IMR-90 (cell line): ENCODE data around the gene TTC27. TPM values are rescaled to one million over a fixed set of nuclear protein-coding genes. Genes with fewer than 3 reads are reported as not detected.

Experiments used
- ATAC-seq: fragments of 200-7000 bp; cut with Tn5 transposase; 2 replicates; pipeline ENCODE4 v1.9.1; 2020; ENCODE audit warnings: low read depth, mild to moderate bottlenecking, moderate library complexity
- BruUV-seq: library from RNA; stranded (reverse); fragments of 400-500 nt; replicated peaks from 2 replicates; lab custom pipeline; 2021; lab: Mats Ljungman, UMichigan
- CTCF ChIA-PET: fragments of 300-600 bp; formaldehyde crosslinking; extraction: SDS; loops from one replicate; lab custom pipeline; 2021; ENCODE audit warnings: antibody characterized with exemption; lab: Yijun Ruan, JAX
- POLR2A ChIA-PET: fragments of 300-600 bp; sonication (Branson Sonifier 250); formaldehyde crosslinking; loops from one replicate; lab custom pipeline; 2022; ENCODE audit warnings: antibody characterized with exemption; ENCODE audit not compliant: unreplicated experiment; lab: Charles Lee
- DNase-seq: peaks from one replicate; pipeline ENCODE4 v3.0.0; 2013
- H2AFZ ChIP-seq: replicated peaks from 2 replicates; pipeline ENCODE3; 2013; ENCODE audit warnings: low read length, mild to moderate bottlenecking; ENCODE audit not compliant: poor library complexity
- H2AK5ac ChIP-seq: 2 replicates; pipeline ENCODE4 v1.6.1; 2013; ENCODE audit warnings: low read depth, low read length, inconsistent platforms
- H2AK9ac ChIP-seq: replicated peaks from 2 replicates; pipeline ENCODE3; 2013; ENCODE audit warnings: mild to moderate bottlenecking, low read depth, low read length, moderate library complexity; ENCODE audit not compliant: poor library complexity
- H2BK120ac ChIP-seq: 2 replicates; pipeline ENCODE4 v1.6.1; 2013; ENCODE audit warnings: low read depth, low read length, inconsistent platforms
- H2BK15ac ChIP-seq: 3 replicates; pipeline ENCODE4 v1.6.1; 2013; ENCODE audit warnings: low read depth, low read length, inconsistent platforms
- H2BK20ac ChIP-seq: 2 replicates; pipeline ENCODE4 v1.6.1; 2013; ENCODE audit warnings: low read depth, mild to moderate bottlenecking, inconsistent platforms, low read length, moderate library complexity
- H2BK5ac ChIP-seq: 2 replicates; pipeline ENCODE4 v1.6.1; 2013; ENCODE audit warnings: mild to moderate bottlenecking, low read depth, low read length, inconsistent platforms; ENCODE audit not compliant: poor library complexity, severe bottlenecking
- H3K14ac ChIP-seq: replicated peaks from 2 replicates; pipeline ENCODE4 v1.6.1; 2013; ENCODE audit warnings: low read depth, low read length, inconsistent platforms
- H3K18ac ChIP-seq: 2 replicates; pipeline ENCODE4 v1.6.1; 2013; ENCODE audit warnings: low read depth, low read length, control low read depth
- H3K23ac ChIP-seq: 2 replicates; pipeline ENCODE4 v1.6.1; 2013; ENCODE audit warnings: low read depth, low read length, inconsistent platforms
- H3K27ac ChIP-seq: 2 replicates; pipeline ENCODE4 v1.5.1; 2013; ENCODE audit warnings: mild to moderate bottlenecking, control low read depth, low read length; ENCODE audit not compliant: insufficient read depth
- H3K27me3 ChIP-seq: 2 replicates; pipeline ENCODE4 v1.6.1; 2013; ENCODE audit warnings: low read length; ENCODE audit not compliant: control insufficient read depth, insufficient read depth
- H3K36me3 ChIP-seq: 2 replicates; pipeline ENCODE4 v1.6.1; 2013; ENCODE audit warnings: low read length, mixed read lengths; ENCODE audit not compliant: control insufficient read depth, insufficient read depth
- H3K4ac ChIP-seq: 2 replicates; pipeline ENCODE4 v1.6.1; 2013; ENCODE audit warnings: low read depth, low read length, inconsistent platforms
- H3K4me1 ChIP-seq: 2 replicates; pipeline ENCODE4 v1.6.1; 2013; ENCODE audit warnings: low read length, mixed read lengths; ENCODE audit not compliant: control insufficient read depth, insufficient read depth
- H3K4me2 ChIP-seq: 2 replicates; pipeline ENCODE4 v1.6.1; 2013; ENCODE audit warnings: low read depth, mild to moderate bottlenecking, control low read depth, low read length, moderate library complexity
- H3K4me3 ChIP-seq: 2 replicates; pipeline ENCODE4 v1.5.1; 2013; ENCODE audit warnings: low read depth, mild to moderate bottlenecking, control low read depth, low read length, moderate library complexity; ENCODE audit not compliant: insufficient read depth
- H3K56ac ChIP-seq: 2 replicates; pipeline ENCODE4 v1.6.1; 2013; ENCODE audit warnings: low read length, inconsistent platforms; ENCODE audit not compliant: insufficient read depth; ENCODE audit errors: extremely low read depth
- H3K79me1 ChIP-seq, 2 experiments: 2 replicates each; pipeline ENCODE4 v1.6.1; 2013; ENCODE audit warnings: low read length in 2 of 2, inconsistent platforms in 1 of 2, low read depth in 1 of 2
- H3K9ac ChIP-seq: 2 replicates; pipeline ENCODE4 v1.6.1; 2013; ENCODE audit warnings: low read depth, low read length, control low read depth
- H3K9me1 ChIP-seq: 2 replicates; pipeline ENCODE4 v1.6.1; 2013; ENCODE audit warnings: low read length, inconsistent platforms; ENCODE audit not compliant: insufficient read depth
- H3K9me3 ChIP-seq: 2 replicates; pipeline ENCODE4 v1.6.1; 2013; ENCODE audit warnings: low read length; ENCODE audit not compliant: control insufficient read depth, insufficient read depth
- H4K20me1 ChIP-seq: 2 replicates; pipeline ENCODE4 v1.6.1; 2013; ENCODE audit warnings: low read length, inconsistent platforms; ENCODE audit not compliant: insufficient read depth
- H4K5ac ChIP-seq: 2 replicates; pipeline ENCODE4 v1.6.1; 2013; ENCODE audit warnings: mild to moderate bottlenecking, low read depth, low read length, control low read depth
- H4K8ac ChIP-seq, 2 experiments: 2 replicates each; pipeline ENCODE4 v1.6.1; 2013; ENCODE audit warnings: low read depth in 2 of 2, low read length in 2 of 2, control low read depth in 1 of 2, inconsistent platforms in 1 of 2
- H4K91ac ChIP-seq: 2 replicates; pipeline ENCODE4 v1.6.1; 2013; ENCODE audit warnings: low read depth, low read length, inconsistent platforms; ENCODE audit not compliant: insufficient read depth
- BHLHE40 ChIP-seq: fragments of 150-350 bp; IDR thresholded peaks from 2 replicates; pipeline ENCODE4 v1.6.1; 2016; ENCODE audit warnings: mild to moderate bottlenecking, low read depth, low read length
- MAFK ChIP-seq: IDR thresholded peaks from 2 replicates; pipeline ENCODE4 v1.6.1; 2012; ENCODE audit warnings: low read depth, low read length, improper control_type of control experiment
- MXI1 ChIP-seq: IDR thresholded peaks from 2 replicates; pipeline ENCODE4 v1.6.1; 2012; ENCODE audit warnings: low read depth, mild to moderate bottlenecking, low read length, moderate library complexity, borderline replicate concordance
- RAD21 ChIP-seq: IDR thresholded peaks from 2 replicates; pipeline ENCODE4 v1.6.1; 2012; ENCODE audit warnings: low read length, improper control_type of control experiment
- RCOR1 ChIP-seq: IDR thresholded peaks from 2 replicates; pipeline ENCODE4 v1.6.1; 2012; ENCODE audit warnings: mild to moderate bottlenecking, low read length, improper control_type of control experiment; ENCODE audit not compliant: insufficient replicate concordance
- SMC3 ChIP-seq: fragments of 150-350 bp; IDR thresholded peaks from 2 replicates; pipeline ENCODE4 v1.6.1; 2016; ENCODE audit warnings: low read depth, mild to moderate bottlenecking, antibody characterized with exemption, low read length, moderate library complexity
- WGBS, 2 experiments: methylation state at CpG; one replicate each; pipeline versions ENCODE4 v1.1.5 to v1.1.7; 2013; ENCODE audit warnings: missing lambda C conversion rate in 2 of 2; ENCODE audit not compliant: insufficient read length in 1 of 2; ENCODE audit errors: extremely low coverage in 2 of 2; 5-methylcytosine and 5-hydroxymethylcytosine counted together
- dilution Hi-C: fragments of 300-500 bp; cut with HindIII; formaldehyde crosslinking; loops from one replicate; pipeline ENCODE4 v1.14.3; 2018; ENCODE audit warnings: low sequenced_read_pairs; ENCODE audit not compliant: unreplicated experiment
- in situ Hi-C: fragments of 300-500 bp; cut with MboI; formaldehyde crosslinking; loops from 3 replicates; pipeline ENCODE4 v1.14.3; 2019; ENCODE audit warnings: low sequenced_read_pairs, inconsistent platforms, mixed read lengths
- intact Hi-C: fragments of 100-400 bp; cut with micrococcal nuclease; formaldehyde crosslinking; loops from 2 replicates; pipeline ENCODE4 v1.10.0; 2022
- polyA plus RNA-seq, 3 experiments: library from polyadenylated mRNA; depleted of rRNA; stranded (reverse); fragments of >200 nt; gene quantifications; 2 replicates each; pipeline ENCODE4 v1.2.3, GENCODE V29; 2012; ENCODE audit warnings: low replicate concordance in 1 of 3
- total RNA-seq: library from RNA; depleted of rRNA; stranded (reverse); fragments of >200 nt; gene quantifications from 2 replicates; pipeline ENCODE4 v1.2.3, GENCODE V29; 2012
- TF ChIP-seq, protein P1 (sequence below): fragments of 150-350 bp; IDR thresholded peaks from 2 replicates; pipeline ENCODE4 v1.6.1; 2017; ENCODE audit warnings: mild to moderate bottlenecking, antibody characterized with exemption, low read length, low read depth
- TF ChIP-seq, protein P2 (sequence below): conservative IDR thresholded peaks from 2 replicates; pipeline ENCODE4 v1.5.1; 2012; ENCODE audit warnings: mild to moderate bottlenecking, low read depth, low read length, improper control_type of control experiment
- TF ChIP-seq, protein P3 (sequence below): fragments of 150-350 bp; IDR thresholded peaks from 2 replicates; pipeline ENCODE4 v1.6.1; 2016; ENCODE audit warnings: low read depth, mild to moderate bottlenecking, low read length, moderate library complexity, borderline replicate concordance

TTC27 gene
- total and polyA plus RNA-seq, 2 of the 4 experiments (the other 2 are of a cell fraction), result 12.7 to 30.5 TPM

DNA sequence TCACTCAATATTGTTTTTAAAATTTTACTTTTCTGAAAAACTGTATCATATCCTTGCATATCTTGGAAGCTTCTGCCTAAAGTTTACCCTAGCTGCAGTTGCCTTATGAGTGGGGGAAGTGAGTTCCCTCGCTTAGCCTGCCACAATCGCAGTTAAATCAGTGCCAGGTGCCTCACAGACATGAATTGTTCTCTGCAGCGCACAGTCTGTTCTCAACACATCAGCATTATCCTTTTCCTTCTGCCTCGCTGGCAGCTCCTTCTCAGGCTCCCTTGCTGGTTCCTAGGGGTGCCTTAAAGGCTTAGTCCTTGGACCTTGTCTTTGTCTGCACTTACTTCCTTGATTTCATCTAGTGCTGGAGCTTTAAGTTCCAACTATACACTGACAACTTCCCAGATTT lies 132.8 kb downstream of the TTC27 start:
- ATAC-seq, result no peak

More for the DNA sequence above, 132.8 kb downstream of the TTC27 start:
- Histone ChIP-seq H2AK9ac (no peak overlapping the region), H4K20me1 (no peaks in the 10 kb centered on the region), H3K4me1 (peaks cover 2% of the 10 kb centered on the region; the same call in 1 of the 2 replicates), H3K27me3 (no peaks in the 10 kb centered on the region), H3K36me3 (peaks cover 6% of the 10 kb centered on the region; the same call in 1 of the 2 replicates), H4K8ac (no peak overlapping the region), H3K79me1 (peaks cover 2 to 12% of the 10 kb centered on the region in 2 experiments; a peak in 3 of 4 replicates), H3K9me1 (peaks cover 7% of the 10 kb centered on the region), H3K23ac (no peak overlapping the region), H4K5ac (no peak overlapping the region), H4K91ac (no peak overlapping the region), H3K14ac (no peak overlapping the region), H3K18ac (no peak overlapping the region), H3K4ac (no peak overlapping the region), H3K4me2 (no peak overlapping the region), H3K9me3 (no peaks in the 10 kb centered on the region), H2BK15ac (no peak overlapping the region), H3K9ac (no peak overlapping the region), H3K4me3 (no peak overlapping the region), H2AFZ (no peak overlapping the region), H2AK5ac (no peak overlapping the region), H3K56ac (no peak overlapping the region), H2BK20ac (no peak overlapping the region), H3K27ac (no peak overlapping the region), H2BK120ac (no peak overlapping the region), H2BK5ac (no peak overlapping the region)
- in situ Hi-C loops, result no loop called here
- DNase-seq, result no peak
- dilution Hi-C loops, result no loop called here
- intact Hi-C loops, result no loop called here
- CTCF ChIA-PET, result interaction anchor here (0.6 kb wide), 1 partner anchor 94 kb away, joined by 6 read pairs; no protein-coding TSS in a partner anchor
- POLR2A ChIA-PET, result no interaction called here
- TF ChIP-seq, protein P1, sequence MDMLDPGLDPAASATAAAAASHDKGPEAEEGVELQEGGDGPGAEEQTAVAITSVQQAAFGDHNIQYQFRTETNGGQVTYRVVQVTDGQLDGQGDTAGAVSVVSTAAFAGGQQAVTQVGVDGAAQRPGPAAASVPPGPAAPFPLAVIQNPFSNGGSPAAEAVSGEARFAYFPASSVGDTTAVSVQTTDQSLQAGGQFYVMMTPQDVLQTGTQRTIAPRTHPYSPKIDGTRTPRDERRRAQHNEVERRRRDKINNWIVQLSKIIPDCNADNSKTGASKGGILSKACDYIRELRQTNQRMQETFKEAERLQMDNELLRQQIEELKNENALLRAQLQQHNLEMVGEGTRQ, result no peak
- TF ChIP-seq MAFK, result no peak
- TF ChIP-seq, protein P2, sequence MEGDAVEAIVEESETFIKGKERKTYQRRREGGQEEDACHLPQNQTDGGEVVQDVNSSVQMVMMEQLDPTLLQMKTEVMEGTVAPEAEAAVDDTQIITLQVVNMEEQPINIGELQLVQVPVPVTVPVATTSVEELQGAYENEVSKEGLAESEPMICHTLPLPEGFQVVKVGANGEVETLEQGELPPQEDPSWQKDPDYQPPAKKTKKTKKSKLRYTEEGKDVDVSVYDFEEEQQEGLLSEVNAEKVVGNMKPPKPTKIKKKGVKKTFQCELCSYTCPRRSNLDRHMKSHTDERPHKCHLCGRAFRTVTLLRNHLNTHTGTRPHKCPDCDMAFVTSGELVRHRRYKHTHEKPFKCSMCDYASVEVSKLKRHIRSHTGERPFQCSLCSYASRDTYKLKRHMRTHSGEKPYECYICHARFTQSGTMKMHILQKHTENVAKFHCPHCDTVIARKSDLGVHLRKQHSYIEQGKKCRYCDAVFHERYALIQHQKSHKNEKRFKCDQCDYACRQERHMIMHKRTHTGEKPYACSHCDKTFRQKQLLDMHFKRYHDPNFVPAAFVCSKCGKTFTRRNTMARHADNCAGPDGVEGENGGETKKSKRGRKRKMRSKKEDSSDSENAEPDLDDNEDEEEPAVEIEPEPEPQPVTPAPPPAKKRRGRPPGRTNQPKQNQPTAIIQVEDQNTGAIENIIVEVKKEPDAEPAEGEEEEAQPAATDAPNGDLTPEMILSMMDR, result no peak
- TF ChIP-seq, protein P3, sequence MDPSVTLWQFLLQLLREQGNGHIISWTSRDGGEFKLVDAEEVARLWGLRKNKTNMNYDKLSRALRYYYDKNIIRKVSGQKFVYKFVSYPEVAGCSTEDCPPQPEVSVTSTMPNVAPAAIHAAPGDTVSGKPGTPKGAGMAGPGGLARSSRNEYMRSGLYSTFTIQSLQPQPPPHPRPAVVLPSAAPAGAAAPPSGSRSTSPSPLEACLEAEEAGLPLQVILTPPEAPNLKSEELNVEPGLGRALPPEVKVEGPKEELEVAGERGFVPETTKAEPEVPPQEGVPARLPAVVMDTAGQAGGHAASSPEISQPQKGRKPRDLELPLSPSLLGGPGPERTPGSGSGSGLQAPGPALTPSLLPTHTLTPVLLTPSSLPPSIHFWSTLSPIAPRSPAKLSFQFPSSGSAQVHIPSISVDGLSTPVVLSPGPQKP, result no peak
- TF ChIP-seq BHLHE40, result no peak
- no peak for TF ChIP-seq SMC3
- TF ChIP-seq RCOR1, result no peak
- TF ChIP-seq RAD21, result no peak
- no peak for TF ChIP-seq MXI1
- WGBS, 2 experiments, result no CpG with 5 or more reads among the region's 4 CpGs
- BruUV-seq, result no TSS peak
